Measurements from ENCODE around the gene CDAN1. TPM values are rescaled to one million over a fixed set of nuclear protein-coding genes. Genes with fewer than 3 reads are reported as not detected.

CDAN1 gene
- total RNA-seq, 1 donor from 2014 or later = 29.9 TPM

DNA sequence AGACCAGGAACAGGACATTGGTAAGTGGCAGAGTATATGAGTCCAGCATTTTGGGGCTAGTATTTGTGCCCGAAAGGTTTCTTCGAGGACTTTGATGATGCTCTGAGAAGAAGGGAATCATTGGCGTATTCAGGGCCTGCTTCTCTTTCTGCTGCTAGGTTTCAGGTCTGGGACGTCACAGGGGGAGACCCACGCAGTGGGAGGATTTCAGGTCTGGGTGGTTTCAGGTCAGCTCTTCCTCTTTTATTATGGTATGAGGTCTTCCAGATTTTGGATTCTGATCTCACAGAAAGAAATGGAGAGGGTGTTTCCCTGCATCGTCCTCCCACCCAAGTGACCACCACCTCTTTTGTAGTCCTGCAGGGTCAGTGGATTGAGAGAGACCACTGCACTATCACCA lies 62.5 kb downstream of the CDAN1 start:
- Mint-ChIP-seq H3K4me1 (ENCODE audit: unreplicated experiment) (peaks cover 2% of the 10 kb centered on the region), H3K4me3 (ENCODE audit: unreplicated experiment) (no peak overlapping the region), H3K27me3 (ENCODE audit: unreplicated experiment) (no peaks in the 10 kb centered on the region), H3K9me3 (ENCODE audit: unreplicated experiment) (no peaks in the 10 kb centered on the region), H3K36me3 (ENCODE audit: low read depth, unreplicated experiment) (peaks cover 4% of the 10 kb centered on the region), H3K27ac (ENCODE audit: unreplicated experiment) (no peak overlapping the region)
- TF ChIP-seq, protein P1, sequence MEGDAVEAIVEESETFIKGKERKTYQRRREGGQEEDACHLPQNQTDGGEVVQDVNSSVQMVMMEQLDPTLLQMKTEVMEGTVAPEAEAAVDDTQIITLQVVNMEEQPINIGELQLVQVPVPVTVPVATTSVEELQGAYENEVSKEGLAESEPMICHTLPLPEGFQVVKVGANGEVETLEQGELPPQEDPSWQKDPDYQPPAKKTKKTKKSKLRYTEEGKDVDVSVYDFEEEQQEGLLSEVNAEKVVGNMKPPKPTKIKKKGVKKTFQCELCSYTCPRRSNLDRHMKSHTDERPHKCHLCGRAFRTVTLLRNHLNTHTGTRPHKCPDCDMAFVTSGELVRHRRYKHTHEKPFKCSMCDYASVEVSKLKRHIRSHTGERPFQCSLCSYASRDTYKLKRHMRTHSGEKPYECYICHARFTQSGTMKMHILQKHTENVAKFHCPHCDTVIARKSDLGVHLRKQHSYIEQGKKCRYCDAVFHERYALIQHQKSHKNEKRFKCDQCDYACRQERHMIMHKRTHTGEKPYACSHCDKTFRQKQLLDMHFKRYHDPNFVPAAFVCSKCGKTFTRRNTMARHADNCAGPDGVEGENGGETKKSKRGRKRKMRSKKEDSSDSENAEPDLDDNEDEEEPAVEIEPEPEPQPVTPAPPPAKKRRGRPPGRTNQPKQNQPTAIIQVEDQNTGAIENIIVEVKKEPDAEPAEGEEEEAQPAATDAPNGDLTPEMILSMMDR (IDR thresholded peaks at IDR 0.05; ENCODE audit: unreplicated experiment) = no peak
- no peak for DNase-seq (ENCODE audit: low spot score)

Other genes with a start within 250 kb of the CDAN1 start
- gene ZNF106, start 246.0 kb downstream of the CDAN1 start, total RNA-seq (ENCODE audit: unreplicated experiment) = 56.3 TPM
- gene SNAP23, start 241.5 kb downstream of the CDAN1 start, total RNA-seq (ENCODE audit: unreplicated experiment) = 121 TPM
- 32.7 TPM for gene LRRC57, start 188.3 kb downstream of the CDAN1 start, total RNA-seq (ENCODE audit: unreplicated experiment)
- gene HAUS2, start 188.3 kb downstream of the CDAN1 start, total RNA-seq (ENCODE audit: unreplicated experiment) = 23.5 TPM
- 7.2 TPM for gene STARD9, start 161.5 kb downstream of the CDAN1 start, total RNA-seq (ENCODE audit: unreplicated experiment)
- gene TTBK2, start 183.7 kb upstream of the CDAN1 start, total RNA-seq (ENCODE audit: unreplicated experiment) = 14.1 TPM